HG02588 (cell line): Measurements from ENCODE around the gene OR4D1.
"Not testable (repeated sequence)": the region's sequence is repeated elsewhere in the genome, so short reads cannot be mapped to it uniquely, and the experiment has no call there.

Experiments used
- ATAC-seq: cut with Tn5 transposase; IDR thresholded peaks from one replicate; pipeline ENCODE4 v1.9.1; 2021; ENCODE audit warnings: mild to moderate bottlenecking, moderate library complexity; ENCODE audit not compliant: unreplicated experiment

OR4D1 gene

GRCh38 chr17:58147930-58148434 is at the start of gene OR4D1:
TSS of gene OR4D1 (plus strand) at chr17:58148384. CDS start at chr17:58155154, 6,770 bp downstream.
- ATAC-seq = no peak

GRCh38 chr17:58100506-58100905 is 47.7 kb upstream of the OR4D1 start:
- no peak for ATAC-seq

- ATAC-seq = not testable (repeated sequence)
These were observed 46.3 kb upstream of the OR4D1 start for GRCh38 chr17:58101898-58102297.

- ATAC-seq = no peak
These were observed 43.1 kb upstream of the OR4D1 start for GRCh38 chr17:58105093-58105492.

- ATAC-seq = no peak
These were observed 40.9 kb upstream of the OR4D1 start for GRCh38 chr17:58107306-58107705.

GRCh38 chr17:58109197-58109596 is 39.0 kb upstream of the OR4D1 start:
- no peak for ATAC-seq

- ATAC-seq = no peak
These were observed 38.2 kb upstream of the OR4D1 start for GRCh38 chr17:58110012-58110411.

GRCh38 chr17:58111676-58112075 is 36.5 kb upstream of the OR4D1 start:
- ATAC-seq = no peak

- no peak for ATAC-seq
These were observed 35.1 kb upstream of the OR4D1 start for GRCh38 chr17:58112970-58113631.

- no peak for ATAC-seq
These were observed 34.2 kb upstream of the OR4D1 start for GRCh38 chr17:58113947-58114346.

GRCh38 chr17:58117382-58117781 is 30.8 kb upstream of the OR4D1 start:
- ATAC-seq = no peak

GRCh38 chr17:58119491-58119890 is 28.7 kb upstream of the OR4D1 start:
- ATAC-seq = no peak

GRCh38 chr17:58120195-58120822 is 27.9 kb upstream of the OR4D1 start:
- no peak for ATAC-seq

GRCh38 chr17:58121925-58122324 is 26.3 kb upstream of the OR4D1 start:
- no peak for ATAC-seq

- ATAC-seq = no peak
These were observed 20.3 kb upstream of the OR4D1 start for GRCh38 chr17:58127846-58128245.

- not testable (repeated sequence) for ATAC-seq
These were observed 15.5 kb upstream of the OR4D1 start for GRCh38 chr17:58132697-58133096.

- ATAC-seq = no peak
These were observed 11.4 kb upstream of the OR4D1 start for GRCh38 chr17:58136669-58137279.

- no peak for ATAC-seq
These were observed 6.7 kb upstream of the OR4D1 start for GRCh38 chr17:58141505-58141904.

- not testable (repeated sequence) for ATAC-seq
These were observed 4.8 kb upstream of the OR4D1 start for GRCh38 chr17:58143335-58143734.

- no peak for ATAC-seq
These were observed 3.4 kb upstream of the OR4D1 start for GRCh38 chr17:58144801-58145200.

GRCh38 chr17:58148609-58149008 is 425 bp downstream of the OR4D1 start:
- ATAC-seq = no peak

- ATAC-seq = no peak
These were observed 2.2 kb downstream of the OR4D1 start for GRCh38 chr17:58150394-58150793.
